ENCODE results near the gene HERC2. TPM values are rescaled to one million over a fixed set of nuclear protein-coding genes. Genes with fewer than 3 reads are reported as not detected.

Gene HERC2
- total RNA-seq, 1 experiment from 2014 or later, result 69.2 TPM

- Histone ChIP-seq H3K79me2 (ENCODE audit: insufficient read depth, low read length) (no peaks in the 10 kb centered on the region), H2BK120ac (ENCODE audit: low read depth, low read length, poor library complexity, severe bottlenecking) (no peak overlapping the region), H4K91ac (ENCODE audit: insufficient read length, low read depth, low read length) (no peak overlapping the region), H3K4me2 (ENCODE audit: insufficient read depth, insufficient read length, low read length) (no peak overlapping the region), H3K4ac (ENCODE audit: low read depth, low read length) (no peak overlapping the region), H2AFZ (ENCODE audit: low read length) (no peak overlapping the region), H2BK12ac (ENCODE audit: insufficient read length, low read depth, low read length) (no peak overlapping the region), H3K9ac (ENCODE audit: extremely low read depth, insufficient read length, low read length) (no peak overlapping the region), H3K23me2 (ENCODE audit: insufficient read length, low read depth, low read length, poor library complexity, severe bottlenecking) (no peaks in the 10 kb centered on the region), H4K8ac (replicated peaks; ENCODE audit: insufficient read length, low read depth, low read length) (no peak overlapping the region), H3K9me3 (ENCODE audit: control insufficient read depth, low read depth, low read length) (no peaks in the 10 kb centered on the region), H2AK5ac (ENCODE audit: insufficient read length, low read length) (no peak overlapping the region), H3T11ph (ENCODE audit: low read length) (no peak overlapping the region), H3K27ac (ENCODE audit: insufficient read length, low read depth, low read length) (no peak overlapping the region), H3K23ac (ENCODE audit: insufficient read length, low read depth, low read length) (no peak overlapping the region), H4K5ac (ENCODE audit: insufficient read length, low read depth, low read length) (no peak overlapping the region), H3K56ac (ENCODE audit: insufficient read length, low read depth, low read length) (no peak overlapping the region), H4K20me1 (ENCODE audit: control insufficient read depth, insufficient read depth, insufficient read length) (no peaks in the 10 kb centered on the region), H2BK20ac (ENCODE audit: low read depth, low read length, poor library complexity, severe bottlenecking) (no peak overlapping the region), H3K4me1 (ENCODE audit: insufficient read depth, low read length) (no peaks in the 10 kb centered on the region; the same call in 1 of the 2 replicates), H2BK15ac (ENCODE audit: low read depth, low read length) (no peak overlapping the region), H3K79me1 (ENCODE audit: insufficient read depth, low read depth, low read length, poor library complexity, severe bottlenecking) (no peaks in the 10 kb centered on the region), H3K27me3 (ENCODE audit: insufficient read depth, low read length) (no peaks in the 10 kb centered on the region), H3K14ac (ENCODE audit: insufficient read depth, low read length) (no peak overlapping the region), H2BK5ac (ENCODE audit: insufficient read length, low read length) (no peak overlapping the region), H3K18ac (ENCODE audit: insufficient read length, low read depth, low read length) (no peak overlapping the region)
- TF ChIP-seq, protein P1, sequence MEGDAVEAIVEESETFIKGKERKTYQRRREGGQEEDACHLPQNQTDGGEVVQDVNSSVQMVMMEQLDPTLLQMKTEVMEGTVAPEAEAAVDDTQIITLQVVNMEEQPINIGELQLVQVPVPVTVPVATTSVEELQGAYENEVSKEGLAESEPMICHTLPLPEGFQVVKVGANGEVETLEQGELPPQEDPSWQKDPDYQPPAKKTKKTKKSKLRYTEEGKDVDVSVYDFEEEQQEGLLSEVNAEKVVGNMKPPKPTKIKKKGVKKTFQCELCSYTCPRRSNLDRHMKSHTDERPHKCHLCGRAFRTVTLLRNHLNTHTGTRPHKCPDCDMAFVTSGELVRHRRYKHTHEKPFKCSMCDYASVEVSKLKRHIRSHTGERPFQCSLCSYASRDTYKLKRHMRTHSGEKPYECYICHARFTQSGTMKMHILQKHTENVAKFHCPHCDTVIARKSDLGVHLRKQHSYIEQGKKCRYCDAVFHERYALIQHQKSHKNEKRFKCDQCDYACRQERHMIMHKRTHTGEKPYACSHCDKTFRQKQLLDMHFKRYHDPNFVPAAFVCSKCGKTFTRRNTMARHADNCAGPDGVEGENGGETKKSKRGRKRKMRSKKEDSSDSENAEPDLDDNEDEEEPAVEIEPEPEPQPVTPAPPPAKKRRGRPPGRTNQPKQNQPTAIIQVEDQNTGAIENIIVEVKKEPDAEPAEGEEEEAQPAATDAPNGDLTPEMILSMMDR (conservative IDR thresholded peaks at IDR 0.05), result no peak
- no peak overlapping the region for H3K4me3 Mint-ChIP-seq
- H3K36me3 Mint-ChIP-seq (ENCODE audit: insufficient read depth in 1 of 3, low read depth in 3 of 3), result peaks cover 44 to 65% (median 65%) of the 10 kb centered on the region in 3 experiments; a peak in 6 of 7 replicates
- H3K4me1 Mint-ChIP-seq, result peaks cover 4 to 6% of the 10 kb centered on the region in 2 experiments
- DNase-seq, result no peak
- no peak overlapping the region for H3K27ac Mint-ChIP-seq
- WGBS (ENCODE audit: extremely low coverage, insufficient read length, low lambda C conversion rate), result no CpG with 5 or more reads among the region's 7 CpGs
- H3K9me3 Mint-ChIP-seq, result no peaks in the 10 kb centered on the region
- no peaks in the 10 kb centered on the region for H3K27me3 Mint-ChIP-seq (ENCODE audit: low read depth)
Observed at GRCh38 chr15:28190391-28191174, 131.4 kb downstream of the HERC2 start.

Measured in H9 (cell line).